H9 (cell line): ENCODE results near the gene PLD5. TPM values are rescaled to one million over a fixed set of nuclear protein-coding genes. Genes with fewer than 3 reads are reported as not detected.

Experiments
- DNase-seq: peaks from one replicate; pipeline ENCODE4 v3.0.0-alpha.2; 2017
- H2AFZ ChIP-seq: one replicate; pipeline ENCODE4 v1.6.1; 2013; ENCODE audit warnings: mild to moderate bottlenecking, low read length, control low read depth, moderate library complexity
- H2AK5ac ChIP-seq: 2 replicates; pipeline ENCODE4 v1.6.1; 2013; ENCODE audit warnings: low read length, control low read depth, mixed read lengths; ENCODE audit not compliant: insufficient read length
- H2BK120ac ChIP-seq: one replicate; pipeline ENCODE4 v1.6.1; 2013; ENCODE audit warnings: low read depth, mild to moderate bottlenecking, low read length, control low read depth, inconsistent platforms; ENCODE audit not compliant: poor library complexity, severe bottlenecking
- H2BK12ac ChIP-seq: 2 replicates; pipeline ENCODE4 v1.6.1; 2013; ENCODE audit warnings: low read length, control low read depth, mixed read lengths, low read depth; ENCODE audit not compliant: insufficient read length
- H2BK15ac ChIP-seq: 2 replicates; pipeline ENCODE4 v1.6.1; 2013; ENCODE audit warnings: low read depth, low read length, control low read depth
- H2BK20ac ChIP-seq: one replicate; pipeline ENCODE4 v1.6.1; 2013; ENCODE audit warnings: low read depth, mild to moderate bottlenecking, low read length, control low read depth, inconsistent platforms; ENCODE audit not compliant: poor library complexity, severe bottlenecking
- H2BK5ac ChIP-seq: 2 replicates; pipeline ENCODE4 v1.6.1; 2013; ENCODE audit warnings: low read length, control low read depth, mixed read lengths; ENCODE audit not compliant: insufficient read length
- H3K14ac ChIP-seq: 2 replicates; pipeline ENCODE4 v1.6.1; 2013; ENCODE audit warnings: low read length, control low read depth; ENCODE audit not compliant: insufficient read depth
- H3K18ac ChIP-seq: 2 replicates; pipeline ENCODE4 v1.6.1; 2013; ENCODE audit warnings: low read depth, mild to moderate bottlenecking, mixed read lengths, low read length, control low read depth; ENCODE audit not compliant: insufficient read length
- H3K23ac ChIP-seq: 2 replicates; pipeline ENCODE4 v1.6.1; 2013; ENCODE audit warnings: low read length, control low read depth, mixed read lengths, low read depth; ENCODE audit not compliant: insufficient read length
- H3K23me2 ChIP-seq: 2 replicates; pipeline ENCODE4 v1.6.1; 2013; ENCODE audit warnings: low read depth, mild to moderate bottlenecking, mixed read lengths, low read length, control low read depth; ENCODE audit not compliant: insufficient read length, poor library complexity, severe bottlenecking
- H3K27ac ChIP-seq: 2 replicates; pipeline ENCODE4 v1.5.1; 2013; ENCODE audit warnings: low read length, control low read depth, mixed read lengths, low read depth; ENCODE audit not compliant: insufficient read length
- H3K27me3 ChIP-seq: 2 replicates; pipeline ENCODE4 v1.6.1; 2013; ENCODE audit warnings: low read length, control low read depth, inconsistent platforms; ENCODE audit not compliant: insufficient read depth
- H3K4ac ChIP-seq: 2 replicates; pipeline ENCODE4 v1.6.1; 2013; ENCODE audit warnings: low read depth, mild to moderate bottlenecking, control low read depth, inconsistent platforms, low read length, moderate library complexity
- H3K4me1 ChIP-seq: 2 replicates; pipeline ENCODE4 v1.6.1; 2013; ENCODE audit warnings: low read length, control low read depth, inconsistent platforms; ENCODE audit not compliant: insufficient read depth
- H3K4me2 ChIP-seq: 2 replicates; pipeline ENCODE4 v1.6.1; 2013; ENCODE audit warnings: low read length, control low read depth, mixed read lengths; ENCODE audit not compliant: insufficient read length, insufficient read depth
- H3K56ac ChIP-seq: 2 replicates; pipeline ENCODE4 v1.6.1; 2013; ENCODE audit warnings: low read depth, mild to moderate bottlenecking, mixed read lengths, low read length, control low read depth; ENCODE audit not compliant: insufficient read length
- H3K79me1 ChIP-seq: 2 replicates; pipeline ENCODE4 v1.6.1; 2013; ENCODE audit warnings: low read depth, mild to moderate bottlenecking, moderate library complexity, low read length, control low read depth, inconsistent platforms; ENCODE audit not compliant: insufficient read depth, poor library complexity, severe bottlenecking
- H3K79me2 ChIP-seq: 2 replicates; pipeline ENCODE4 v1.6.1; 2013; ENCODE audit warnings: low read length, control low read depth, inconsistent platforms; ENCODE audit not compliant: insufficient read depth
- H3K9ac ChIP-seq: 2 replicates; pipeline ENCODE4 v1.6.1; 2013; ENCODE audit warnings: low read length, control low read depth, mixed read lengths; ENCODE audit not compliant: insufficient read length; ENCODE audit errors: extremely low read depth
- H3K9me3 ChIP-seq: one replicate; pipeline ENCODE4 v1.6.1; 2013; ENCODE audit warnings: low read depth, low read length, inconsistent platforms; ENCODE audit not compliant: control insufficient read depth
- H3T11ph ChIP-seq: one replicate; pipeline ENCODE4 v1.6.1; 2013; ENCODE audit warnings: mild to moderate bottlenecking, low read length, control low read depth, inconsistent platforms
- H4K20me1 ChIP-seq: one replicate; pipeline ENCODE4 v1.6.1; 2013; ENCODE audit not compliant: control insufficient read depth, insufficient read length, insufficient read depth
- H4K5ac ChIP-seq: 2 replicates; pipeline ENCODE4 v1.6.1; 2013; ENCODE audit warnings: low read depth, mild to moderate bottlenecking, mixed read lengths, low read length, control low read depth; ENCODE audit not compliant: insufficient read length
- H4K8ac ChIP-seq: replicated peaks from 2 replicates; pipeline ENCODE4 v1.6.1; 2013; ENCODE audit warnings: low read length, control low read depth, mixed read lengths, low read depth; ENCODE audit not compliant: insufficient read length
- H4K91ac ChIP-seq: 2 replicates; pipeline ENCODE4 v1.6.1; 2013; ENCODE audit warnings: low read depth, mild to moderate bottlenecking, moderate library complexity, mixed read lengths, low read length, control low read depth; ENCODE audit not compliant: insufficient read length
- H3K27ac Mint-ChIP-seq, 3 experiments: 2 replicates in 2 of 3; 3 replicates in 1 of 3; pipeline ENCODE4 v1.8.0; 2020 to 2021; ENCODE audit warnings: mixed read lengths in 3 of 3, mild to moderate bottlenecking in 1 of 3, moderate library complexity in 1 of 3
- H3K27me3 Mint-ChIP-seq: 2 replicates; pipeline ENCODE4 v1.8.0; 2021; ENCODE audit warnings: low read depth, mild to moderate bottlenecking, moderate library complexity, mixed read lengths
- H3K36me3 Mint-ChIP-seq, 3 experiments: 2 replicates in 2 of 3; 3 replicates in 1 of 3; pipeline ENCODE4 v1.8.0; 2020 to 2021; ENCODE audit warnings: low read depth in 3 of 3, mixed read lengths in 3 of 3; ENCODE audit not compliant: insufficient read depth in 1 of 3
- H3K4me1 Mint-ChIP-seq, 2 experiments: 2 replicates each; pipeline ENCODE4 v1.8.0; 2020; ENCODE audit warnings: mixed read lengths in 2 of 2
- H3K4me3 Mint-ChIP-seq, 2 experiments: 2 replicates in 1 of 2; 3 replicates in 1 of 2; pipeline ENCODE4 v1.8.0; 2020 to 2021; ENCODE audit warnings: mild to moderate bottlenecking in 2 of 2, mixed read lengths in 2 of 2, moderate library complexity in 1 of 2
- H3K9me3 Mint-ChIP-seq, 2 experiments: 2 replicates in 1 of 2; 3 replicates in 1 of 2; pipeline ENCODE4 v1.8.0; 2020; ENCODE audit warnings: mild to moderate bottlenecking in 2 of 2, mixed read lengths in 2 of 2, moderate library complexity in 1 of 2
- WGBS: extraction: QIAGEN DNeasy Blood & Tissue Kit; methylation state at CpG from one replicate; pipeline ENCODE4 v1.1.7; 2013; ENCODE audit warnings: missing lambda C conversion rate, low lambda C conversion rate, mixed read lengths; ENCODE audit not compliant: insufficient read length; ENCODE audit errors: extremely low coverage; 5-methylcytosine and 5-hydroxymethylcytosine counted together
- total RNA-seq: library from RNA; stranded (reverse); gene quantifications from 2 replicates; pipeline ENCODE4 v1.2.1, GENCODE V29; 2021
- TF ChIP-seq, protein P1 (sequence below): fragments of 200-600 bp; sonication (generic); conservative IDR thresholded peaks from 3 replicates; pipeline ENCODE4 v1.8.0; 2021; ENCODE audit warnings: antibody characterized with exemption, mild to moderate bottlenecking

PLD5 gene
- total RNA-seq, 1 experiment from 2014 or later, result 5.2 TPM

DNA sequence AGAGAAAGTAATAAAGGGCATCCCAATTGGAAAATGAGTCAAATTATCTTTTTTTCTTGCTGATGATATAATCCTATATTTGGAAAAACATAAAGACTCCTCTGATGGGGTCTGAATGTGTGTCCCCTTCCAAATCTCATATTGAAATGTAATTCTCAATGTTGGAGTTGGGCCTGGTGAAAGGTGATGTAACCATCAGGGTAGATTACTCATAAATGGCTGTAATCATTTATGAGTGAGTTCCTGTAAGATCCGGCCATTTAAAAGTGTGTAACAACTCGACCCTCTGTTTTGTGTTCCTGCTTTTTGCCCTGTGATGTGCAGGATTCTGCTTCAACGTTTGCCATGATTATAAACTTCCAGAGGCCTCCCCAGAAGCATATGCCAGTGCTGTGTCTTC is 481.3 kb downstream of the PLD5 start:
- H2BK12ac ChIP-seq, result no peak overlapping the region
- no peak overlapping the region for H3K27ac Mint-ChIP-seq
- peaks cover 3 to 8% of the 10 kb centered on the region in 2 experiments; a peak in 3 of 5 replicates for H3K9me3 Mint-ChIP-seq
- no peaks in the 10 kb centered on the region for H3K27me3 ChIP-seq
- peaks cover 0 to 14% (median 4%) of the 10 kb centered on the region in 3 experiments; a peak in 4 of 7 replicates for H3K36me3 Mint-ChIP-seq
- no peak overlapping the region for H2AFZ ChIP-seq
- H3K4ac ChIP-seq, result no peak overlapping the region
- H3K4me1 ChIP-seq, result no peaks in the 10 kb centered on the region
- H4K8ac ChIP-seq, result no peak overlapping the region
- H4K20me1 ChIP-seq, result no peaks in the 10 kb centered on the region
- no peak overlapping the region for H3K4me3 Mint-ChIP-seq
- no peak for DNase-seq
- no peaks in the 10 kb centered on the region for H3K27me3 Mint-ChIP-seq
- H3K56ac ChIP-seq, result no peak overlapping the region
- H2AK5ac ChIP-seq, result no peak overlapping the region
- no CpG with 5 or more reads among the region's 3 CpGs for WGBS
- H3K9me3 ChIP-seq, result no peaks in the 10 kb centered on the region
- no peaks in the 10 kb centered on the region for H3K79me2 ChIP-seq
- H3K14ac ChIP-seq, result no peak overlapping the region
- no peak overlapping the region for H2BK5ac ChIP-seq
- H3K9ac ChIP-seq, result no peak overlapping the region
- H2BK20ac ChIP-seq, result no peak overlapping the region
- no peaks in the 10 kb centered on the region for H3K79me1 ChIP-seq
- H3K4me2 ChIP-seq, result no peak overlapping the region
- H3K4me1 Mint-ChIP-seq, result peaks cover 7% of the 10 kb centered on the region in 2 experiments
- no peak overlapping the region for H3K27ac ChIP-seq
- TF ChIP-seq, protein P1, sequence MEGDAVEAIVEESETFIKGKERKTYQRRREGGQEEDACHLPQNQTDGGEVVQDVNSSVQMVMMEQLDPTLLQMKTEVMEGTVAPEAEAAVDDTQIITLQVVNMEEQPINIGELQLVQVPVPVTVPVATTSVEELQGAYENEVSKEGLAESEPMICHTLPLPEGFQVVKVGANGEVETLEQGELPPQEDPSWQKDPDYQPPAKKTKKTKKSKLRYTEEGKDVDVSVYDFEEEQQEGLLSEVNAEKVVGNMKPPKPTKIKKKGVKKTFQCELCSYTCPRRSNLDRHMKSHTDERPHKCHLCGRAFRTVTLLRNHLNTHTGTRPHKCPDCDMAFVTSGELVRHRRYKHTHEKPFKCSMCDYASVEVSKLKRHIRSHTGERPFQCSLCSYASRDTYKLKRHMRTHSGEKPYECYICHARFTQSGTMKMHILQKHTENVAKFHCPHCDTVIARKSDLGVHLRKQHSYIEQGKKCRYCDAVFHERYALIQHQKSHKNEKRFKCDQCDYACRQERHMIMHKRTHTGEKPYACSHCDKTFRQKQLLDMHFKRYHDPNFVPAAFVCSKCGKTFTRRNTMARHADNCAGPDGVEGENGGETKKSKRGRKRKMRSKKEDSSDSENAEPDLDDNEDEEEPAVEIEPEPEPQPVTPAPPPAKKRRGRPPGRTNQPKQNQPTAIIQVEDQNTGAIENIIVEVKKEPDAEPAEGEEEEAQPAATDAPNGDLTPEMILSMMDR, result no peak
- no peak overlapping the region for H2BK15ac ChIP-seq
- no peak overlapping the region for H4K5ac ChIP-seq
- no peak overlapping the region for H4K91ac ChIP-seq
- H3K23ac ChIP-seq, result no peak overlapping the region
- H3K23me2 ChIP-seq, result no peaks in the 10 kb centered on the region
- H2BK120ac ChIP-seq, result no peak overlapping the region
- H3T11ph ChIP-seq, result no peak overlapping the region
- H3K18ac ChIP-seq, result no peak overlapping the region
